SU-DHL-6 (cell line): ENCODE results near the gene HTD2.

Experiments used
- H2AFZ ChIP-seq: fragments of 200-600 bp; sonication (generic); 2 replicates; pipeline ENCODE4 v1.6.1; 2014; ENCODE audit warnings: low read depth, mild to moderate bottlenecking, moderate library complexity, mixed read lengths, antibody characterized with exemption, low read length; ENCODE audit not compliant: severe bottlenecking
- H3F3A ChIP-seq: fragments of 200-600 bp; shearing (Covaris generic); 2 replicates; pipeline ENCODE4 v1.6.0; 2016; ENCODE audit warnings: antibody characterized with exemption, mild to moderate bottlenecking; ENCODE audit not compliant: insufficient read depth
- H3K27ac ChIP-seq: fragments of 200-600 bp; sonication (generic); 2 replicates; pipeline ENCODE4 v1.5.1; 2016; ENCODE audit warnings: low read depth, mild to moderate bottlenecking, low read length, moderate library complexity, mixed read lengths
- H3K27me3 ChIP-seq: fragments of 200-600 bp; sonication (generic), shearing (Covaris generic); 2 replicates; pipeline ENCODE4 v1.6.0; 2014; ENCODE audit warnings: mild to moderate bottlenecking, low read length
- H3K36me3 ChIP-seq: fragments of 200-600 bp; sonication (generic); 2 replicates; pipeline ENCODE4 v1.6.1; 2014; ENCODE audit warnings: mild to moderate bottlenecking, low read length, mixed read lengths
- H3K4me2 ChIP-seq: fragments of 300-600, 200-600 bp; shearing (Covaris generic), sonication (generic); 2 replicates; pipeline ENCODE4 v1.6.0; 2014; ENCODE audit warnings: low read length, low read depth, mild to moderate bottlenecking; ENCODE audit not compliant: poor library complexity, severe bottlenecking
- H3K4me3 ChIP-seq: fragments of 200-600 bp; sonication (generic); 2 replicates; pipeline ENCODE4 v1.5.1; 2014; ENCODE audit warnings: antibody characterized with exemption, low read length, mild to moderate bottlenecking, mixed read lengths; ENCODE audit not compliant: insufficient read depth, poor library complexity, severe bottlenecking
- H3K79me2 ChIP-seq: fragments of 200-600 bp; sonication (generic); 2 replicates; pipeline ENCODE4 v1.6.1; 2014; ENCODE audit warnings: mild to moderate bottlenecking, low read length, moderate library complexity; ENCODE audit not compliant: insufficient read depth
- H3K9ac ChIP-seq: fragments of 200-600 bp; sonication (generic); 2 replicates; pipeline ENCODE4 v1.7.0; 2014; ENCODE audit warnings: mild to moderate bottlenecking, low read length
- H3K9me2 ChIP-seq: fragments of 200-600 bp; sonication (generic); replicated peaks from 2 replicates; pipeline ENCODE4 v1.6.1; 2014; ENCODE audit warnings: low read length; ENCODE audit not compliant: insufficient read depth
- H3K9me3 ChIP-seq: fragments of 200-600 bp; sonication (generic); 2 replicates; pipeline ENCODE4 v1.6.1; 2014; ENCODE audit warnings: low read length, mixed read lengths; ENCODE audit not compliant: insufficient read depth
- H4K20me1 ChIP-seq: fragments of 200-600 bp; sonication (generic); 2 replicates; pipeline ENCODE4 v1.6.1; 2014; ENCODE audit warnings: low read depth, mild to moderate bottlenecking, antibody characterized with exemption, low read length, moderate library complexity, mixed read lengths
- CTCF ChIP-seq: fragments of 200-600 bp; sonication (generic); IDR thresholded peaks from one replicate; pipeline ENCODE4 v1.5.1; 2017; ENCODE audit warnings: antibody characterized with exemption, mild to moderate bottlenecking, low read length, moderate library complexity; ENCODE audit not compliant: insufficient read depth, poor library complexity, severe bottlenecking
- EZH2phosphoT487 ChIP-seq: fragments of 200-600 bp; sonication (generic), shearing (Covaris generic); conservative IDR thresholded peaks from 2 replicates; pipeline ENCODE4 v1.6.1; 2018; ENCODE audit warnings: mild to moderate bottlenecking, antibody characterized with exemption, low read length, moderate library complexity, mixed read lengths

HTD2 gene

DNA sequence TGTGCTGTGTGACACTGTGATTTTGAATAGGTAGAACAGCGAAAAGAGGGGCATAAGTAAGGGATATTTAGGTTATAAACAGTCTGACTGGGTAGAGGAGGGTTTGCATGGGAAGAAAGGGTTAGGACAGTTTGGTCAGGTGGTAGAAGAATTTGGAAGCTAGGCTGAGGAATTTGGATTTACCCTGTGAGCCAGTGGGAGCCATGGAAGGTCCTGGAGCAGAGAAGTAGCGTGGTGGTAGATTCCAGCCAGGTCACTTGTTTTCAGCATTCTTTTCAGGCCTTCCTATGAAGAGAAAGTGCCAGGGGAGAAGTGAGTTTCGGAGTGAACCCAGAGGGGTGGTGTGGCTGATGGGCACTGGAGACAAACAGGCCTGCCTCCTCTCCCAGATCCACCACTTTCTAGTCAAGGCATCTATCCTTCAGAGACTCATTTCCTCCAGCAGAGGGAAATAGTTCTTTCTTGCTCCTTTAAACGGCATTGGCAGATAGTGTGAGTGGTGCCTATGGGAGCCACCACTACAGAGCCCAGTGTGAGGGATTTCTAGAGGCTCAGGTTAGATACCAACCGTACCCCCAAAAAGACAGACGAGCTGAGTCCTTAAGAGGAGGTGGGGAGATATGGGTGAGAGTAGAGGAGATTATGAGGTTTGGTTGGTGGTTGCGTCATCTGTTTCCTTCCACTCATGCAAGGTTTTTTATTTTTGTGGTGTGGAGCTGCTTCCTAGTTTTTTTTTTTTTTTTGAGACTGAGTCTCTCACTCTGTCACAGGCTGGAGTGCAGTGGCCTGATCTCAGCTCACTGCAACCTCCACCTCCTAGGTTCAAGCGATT lies 47.6 kb downstream of the HTD2 start:
- Histone ChIP-seq H3K79me2 (peaks cover 78% of the 10 kb centered on the region), H3K4me2 (peak overlapping the region; percentile 81), H3K9me3 (no peaks in the 10 kb centered on the region), H3K36me3 (no peaks in the 10 kb centered on the region), H2AFZ (no peak overlapping the region), H3K9ac (peak overlapping the region; percentile 64), H3K4me3 (peak overlapping the region; percentile 19), H4K20me1 (no peaks in the 10 kb centered on the region), H3K9me2 (no peaks in the 10 kb centered on the region), H3K27ac (peak overlapping the region; percentile 98), H3K27me3 (no peaks in the 10 kb centered on the region), H3F3A (peaks cover 80% of the 10 kb centered on the region)
- TF ChIP-seq EZH2phosphoT487: no peak
- TF ChIP-seq CTCF: no peak

DNA sequence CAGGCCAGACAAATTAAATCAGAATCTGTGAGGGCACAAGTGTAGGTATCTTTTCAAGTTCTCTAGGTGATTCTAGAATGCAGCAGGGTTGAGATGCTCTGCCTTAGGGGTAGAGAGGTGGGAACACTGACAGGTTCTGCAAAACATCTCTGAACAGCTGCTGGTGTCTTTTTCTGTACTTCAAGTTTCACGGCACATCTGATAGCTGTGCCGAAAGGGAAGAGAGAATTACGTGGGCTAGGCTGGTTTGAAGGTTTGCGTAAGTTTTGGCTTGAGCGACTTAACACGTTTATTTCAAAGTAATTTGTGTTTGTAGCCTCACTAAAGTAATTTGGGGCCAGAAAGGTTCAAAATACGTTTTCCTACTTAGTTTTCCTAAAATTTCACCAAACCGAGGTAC lies 48.9 kb downstream of the HTD2 start:
- no peaks in the 10 kb centered on the region for H3K36me3 ChIP-seq
- H3K4me2 ChIP-seq: peak overlapping the region; percentile 81
- H3K4me3 ChIP-seq: peak overlapping the region; percentile 38

DNA sequence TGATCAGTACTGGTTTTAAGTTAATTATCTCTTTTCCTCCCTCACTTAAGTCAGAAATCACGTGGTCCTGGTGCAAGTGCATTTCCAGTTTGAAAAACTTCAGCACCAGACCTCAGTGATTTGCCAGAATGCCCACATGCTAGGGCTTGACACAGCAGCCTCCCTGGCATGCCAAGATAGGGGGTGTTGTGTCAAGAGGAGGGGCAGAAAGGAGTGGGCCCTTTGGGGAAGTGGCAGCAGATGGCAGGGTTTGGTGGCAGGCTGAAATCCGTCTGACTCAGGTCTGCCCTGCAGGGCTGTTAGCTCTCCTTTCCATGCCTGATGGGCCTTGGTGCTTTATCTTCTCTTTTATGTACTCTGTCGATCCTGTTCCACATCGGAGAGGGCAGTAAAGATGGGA lies 49.7 kb downstream of the HTD2 start:
- Histone ChIP-seq H3F3A (peaks cover 59% of the 10 kb centered on the region), H3K27me3 (no peaks in the 10 kb centered on the region), H3K9ac (peak overlapping the region; percentile 64), H3K79me2 (peaks cover 94% of the 10 kb centered on the region), H2AFZ (no peak overlapping the region), H4K20me1 (no peaks in the 10 kb centered on the region), H3K36me3 (no peaks in the 10 kb centered on the region), H3K27ac (peak overlapping the region; percentile 98), H3K4me3 (peak overlapping the region; percentile 38), H3K4me2 (peak overlapping the region; percentile 81), H3K9me2 (no peaks in the 10 kb centered on the region), H3K9me3 (no peaks in the 10 kb centered on the region)
- TF ChIP-seq EZH2phosphoT487 (no peak), CTCF (no peak)

More for the DNA sequence above, 48.9 kb downstream of the HTD2 start:
- Histone ChIP-seq H2AFZ (no peak overlapping the region), H3K27ac (peak overlapping the region; percentile 98), H3K27me3 (no peaks in the 10 kb centered on the region), H4K20me1 (no peaks in the 10 kb centered on the region), H3F3A (peaks cover 67% of the 10 kb centered on the region), H3K9ac (peak overlapping the region; percentile 64), H3K79me2 (peaks cover 89% of the 10 kb centered on the region), H3K9me2 (no peaks in the 10 kb centered on the region), H3K9me3 (no peaks in the 10 kb centered on the region)
- no peak for TF ChIP-seq EZH2phosphoT487
- no peak for TF ChIP-seq CTCF
